ENCODE results near the gene DMKN. TPM values are rescaled to one million over a fixed set of nuclear protein-coding genes. Genes with fewer than 3 reads are reported as not detected.

The DMKN gene
- total RNA-seq, 1 donor from 2014 or later = not detected

GRCh38 chr19:35528218-35529038, 15.0 kb upstream of the DMKN start, which contains the start of gene SBSN:
Gene SBSN, minus strand, starts transcription at chr19:35528311. Its CDS starts 30 bp downstream, at chr19:35528281.
- intact Hi-C loops (cut with micrococcal nuclease) = no loop called here

DNA sequence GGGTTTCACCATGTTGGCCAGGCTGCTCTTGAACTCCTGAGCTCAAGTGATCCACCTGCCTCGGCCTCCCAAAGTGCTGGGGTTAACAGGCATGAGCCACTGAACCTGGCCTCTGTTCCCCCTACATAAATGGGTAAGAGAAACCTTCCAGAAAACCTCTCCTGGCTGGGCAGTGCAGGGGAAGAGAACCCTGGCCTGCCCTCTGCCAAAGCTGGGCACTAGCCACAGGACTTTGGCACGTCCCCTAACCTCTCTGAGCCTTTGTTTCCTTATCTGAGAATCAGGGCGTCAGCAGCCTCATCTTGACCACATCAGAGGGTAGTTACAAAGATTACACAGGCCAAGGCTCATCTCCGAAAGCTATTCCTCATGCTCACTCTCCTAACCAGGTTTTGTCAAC, 12.4 kb upstream of the DMKN start:
- intact Hi-C loops (cut with micrococcal nuclease) = no loop called here

DNA sequence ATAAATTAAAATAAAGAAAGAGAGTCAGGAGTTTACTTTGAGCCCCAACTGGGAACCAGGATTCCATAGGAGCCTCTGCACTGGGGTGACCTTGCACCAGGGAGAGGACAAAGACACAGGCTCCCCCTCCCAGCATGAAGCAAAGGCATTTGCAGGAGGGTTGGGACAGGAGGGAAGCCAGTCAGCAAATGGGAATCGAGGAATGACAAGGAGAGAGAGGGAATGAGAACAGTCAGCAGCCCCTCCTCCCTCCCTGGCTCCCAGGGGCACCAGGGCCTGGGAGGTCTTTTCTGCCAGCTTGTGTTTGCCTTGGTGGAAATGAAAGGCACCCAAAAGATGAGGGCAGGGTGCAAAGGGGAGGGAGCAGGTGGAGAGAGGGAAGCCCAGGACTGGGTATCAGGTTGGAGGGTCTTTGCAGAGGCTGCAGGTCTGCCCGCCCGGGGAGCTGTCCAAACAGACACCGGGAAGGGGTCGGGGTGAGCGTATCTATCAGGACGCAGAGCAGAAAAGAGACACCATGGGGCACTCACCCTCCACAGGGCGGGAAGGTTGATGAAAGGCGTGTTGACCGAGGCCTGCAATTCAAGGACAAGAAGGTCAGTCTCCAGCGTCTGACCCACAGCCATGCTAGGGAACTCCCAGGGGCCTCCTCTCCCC, 10.9 kb upstream of the DMKN start:
- intact Hi-C loops (cut with micrococcal nuclease) = no loop called here

- intact Hi-C loops (cut with micrococcal nuclease) = no loop called here
Measured at GRCh38 chr19:35522745-35523327, 9.4 kb upstream of the DMKN start.

DNA sequence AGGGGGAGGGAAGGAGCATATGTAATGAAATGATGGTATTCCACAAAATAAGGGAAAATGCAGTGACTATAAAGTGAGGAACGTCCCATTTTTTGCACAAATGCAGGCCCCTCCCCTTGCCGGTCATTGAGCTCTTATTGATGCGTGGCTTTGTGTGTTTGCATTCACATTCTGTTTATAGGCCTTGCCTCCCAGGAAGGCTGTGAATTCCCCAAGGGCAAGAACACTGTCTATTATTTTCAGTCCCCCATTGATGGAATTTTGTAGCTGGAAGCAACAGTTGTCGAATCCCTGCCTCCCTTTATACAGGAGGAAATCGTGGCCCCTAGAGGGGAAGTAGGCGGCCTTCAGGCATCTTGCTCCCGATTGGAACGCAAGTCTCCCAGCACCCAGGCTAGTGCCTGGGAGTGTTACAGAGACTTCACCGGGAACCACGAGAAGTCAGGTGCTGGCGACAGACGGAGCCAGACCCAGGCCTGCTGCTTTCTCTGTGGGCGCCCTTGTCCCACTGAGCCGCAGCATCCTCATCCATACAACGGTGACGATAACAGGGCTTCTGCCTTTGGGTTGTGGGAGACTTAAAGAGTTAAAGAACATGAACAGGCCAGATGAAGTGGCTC, 7.8 kb upstream of the DMKN start:
- intact Hi-C loops (cut with micrococcal nuclease) = no loop called here

GRCh38 chr19:35519291-35519690, 5.8 kb upstream of the DMKN start:
- intact Hi-C loops (cut with micrococcal nuclease) = no loop called here

GRCh38 chr19:35518313-35518712, 4.9 kb upstream of the DMKN start:
- intact Hi-C loops (cut with micrococcal nuclease) = no loop called here

DNA sequence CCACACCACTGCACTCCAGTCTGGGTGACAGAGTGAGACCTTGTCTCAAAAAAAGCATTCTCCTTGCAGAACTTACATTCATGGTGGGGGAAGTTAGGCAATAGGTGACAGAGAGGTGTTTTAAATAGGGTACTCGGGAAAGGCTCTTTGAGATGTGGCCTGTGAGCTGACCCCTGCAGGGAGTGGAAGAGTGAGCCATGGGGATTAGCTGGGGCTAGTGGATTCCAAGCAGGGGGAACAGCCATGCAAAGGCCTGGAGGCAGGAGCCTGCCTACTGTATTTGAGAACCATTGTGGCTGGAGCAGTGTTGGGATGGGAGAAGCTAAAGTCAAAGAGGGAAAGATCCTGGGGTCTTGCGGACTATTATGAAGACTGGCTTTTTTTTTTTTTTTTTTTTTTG, 3.9 kb upstream of the DMKN start:
- intact Hi-C loops (cut with micrococcal nuclease) = no loop called here

GRCh38 chr19:35516310-35516709, 2.9 kb upstream of the DMKN start:
- intact Hi-C loops (cut with micrococcal nuclease) = no loop called here

GRCh38 chr19:35514282-35514809, 897 bp upstream of the DMKN start:
- intact Hi-C loops (cut with micrococcal nuclease) = no loop called here

- intact Hi-C loops (cut with micrococcal nuclease) = no loop called here
Measured at GRCh38 chr19:35512831-35513627, 420 bp downstream of the DMKN start.

GRCh38 chr19:35511337-35511736, 2.1 kb downstream of the DMKN start:
- intact Hi-C loops (cut with micrococcal nuclease) = no loop called here

GRCh38 chr19:35510626-35510964, 2.9 kb downstream of the DMKN start:
- intact Hi-C loops (cut with micrococcal nuclease) = loop anchor here (1.0 kb wide), 1 partner anchor 82 kb away; no protein-coding TSS in a partner anchor

DNA sequence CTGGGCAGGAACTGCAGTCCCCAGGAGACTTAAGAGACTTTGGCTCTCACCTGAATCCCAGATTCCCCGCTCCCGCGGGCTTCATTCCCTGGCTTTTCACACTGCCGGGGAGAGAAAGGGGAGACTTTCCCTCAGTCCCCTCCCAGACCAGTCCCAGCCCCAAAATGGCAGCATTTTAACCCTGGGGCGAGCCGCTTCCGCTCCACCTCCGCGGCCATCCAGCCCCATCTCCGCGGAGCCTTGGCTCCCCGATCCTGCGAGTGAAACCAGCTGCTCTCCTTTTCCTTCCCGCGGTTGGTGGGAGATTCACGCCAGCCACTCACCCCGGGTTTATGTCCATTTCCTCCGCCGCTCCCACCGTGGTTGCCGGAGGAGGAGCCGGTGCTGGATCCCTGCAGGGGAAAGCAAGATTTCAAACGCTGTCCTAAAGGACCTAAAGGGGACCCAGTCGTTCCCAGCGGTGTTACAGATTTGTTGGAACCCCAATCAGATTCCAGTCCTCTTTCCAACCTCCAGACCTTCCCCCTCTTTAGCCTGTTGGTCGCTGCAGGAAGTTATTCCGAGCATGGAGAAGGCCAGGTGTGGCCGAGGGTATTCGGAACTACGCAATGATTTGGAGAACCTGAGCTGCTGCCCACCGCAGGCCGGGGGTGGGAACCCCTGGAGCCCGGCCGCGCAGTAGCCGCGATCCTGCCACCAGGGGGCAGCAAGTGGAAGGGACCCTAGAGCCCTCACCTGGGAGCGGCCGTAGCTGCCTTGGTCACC, 3.4 kb downstream of the DMKN start:
- intact Hi-C loops (cut with micrococcal nuclease) = loop anchor here (1.0 kb wide), 1 partner anchor 82 kb away; no protein-coding TSS in a partner anchor

GRCh38 chr19:35509018-35509652, 4.3 kb downstream of the DMKN start:
- intact Hi-C loops (cut with micrococcal nuclease) = no loop called here

DNA sequence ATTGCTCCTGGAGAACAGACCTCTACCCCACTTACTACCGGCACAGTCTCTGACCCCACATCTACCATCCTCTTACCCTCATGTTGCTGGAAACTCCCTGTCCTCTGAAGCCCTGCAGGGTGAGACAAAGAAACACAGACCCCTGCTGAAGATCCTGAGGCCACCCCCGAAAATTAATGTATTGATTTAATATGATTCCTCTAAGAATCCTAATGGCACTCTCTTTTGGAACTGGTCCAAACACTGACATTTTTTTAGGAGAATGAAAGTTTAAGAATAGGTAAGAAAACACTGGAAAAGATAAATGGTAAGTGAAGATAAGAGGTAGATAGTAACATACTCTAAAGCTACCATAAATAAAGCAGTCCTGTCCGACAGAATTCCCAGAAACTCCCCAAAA, 5.3 kb downstream of the DMKN start:
- intact Hi-C loops (cut with micrococcal nuclease) = no loop called here

- intact Hi-C loops (cut with micrococcal nuclease) = no loop called here
Measured at GRCh38 chr19:35507561-35507960, 5.9 kb downstream of the DMKN start.

GRCh38 chr19:35506011-35506410, 7.4 kb downstream of the DMKN start:
- intact Hi-C loops (cut with micrococcal nuclease) = no loop called here

- intact Hi-C loops (cut with micrococcal nuclease) = no loop called here
Measured at GRCh38 chr19:35502751-35503150, 10.7 kb downstream of the DMKN start.

DNA sequence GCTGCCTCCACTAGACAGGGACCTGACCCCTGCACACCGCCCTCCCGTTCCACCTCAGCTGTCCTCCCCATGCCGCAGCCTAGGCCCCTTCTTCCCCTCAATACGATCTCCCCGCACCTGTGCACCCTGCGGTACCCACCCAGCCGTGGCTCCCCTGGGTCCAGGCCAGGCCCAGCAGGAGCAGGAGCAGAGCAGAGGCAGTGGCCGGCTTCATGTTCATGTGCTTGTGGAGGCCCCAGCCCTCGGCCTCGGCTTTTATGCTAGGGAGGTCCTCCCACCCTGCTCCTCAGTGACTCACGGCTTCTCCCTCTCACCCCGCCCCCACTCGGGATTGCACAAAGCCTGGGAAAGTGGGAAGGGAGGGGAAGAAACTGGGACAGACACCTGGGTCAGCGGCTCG, 11.8 kb downstream of the DMKN start:
- intact Hi-C loops (cut with micrococcal nuclease) = no loop called here

Data from T-helper 2 cell treated with Interferon-gamma antibody and Interleukin-4, amounts not matched to agents 100 ng/mL and 5 ng/mL, for 36 hours (primary cell).